ENCODE results near the gene SLX4IP.

Gene SLX4IP

GRCh38 chr20:10670501-10671220 is 235.6 kb downstream of the SLX4IP start:
- no peaks in the 10 kb centered on the region for H3K27me3 ChIP-seq (ENCODE audit: insufficient read depth, poor library complexity, severe bottlenecking)
- H3K27ac ChIP-seq (replicated peaks): no peak overlapping the region
- no peak overlapping the region for H3K4me3 ChIP-seq (replicated peaks; ENCODE audit: insufficient read depth, low read length)
- DNase-seq (ENCODE audit: low read depth in 1 of 2, low spot score in 1 of 2): no peak
- TF ChIP-seq, protein P1, sequence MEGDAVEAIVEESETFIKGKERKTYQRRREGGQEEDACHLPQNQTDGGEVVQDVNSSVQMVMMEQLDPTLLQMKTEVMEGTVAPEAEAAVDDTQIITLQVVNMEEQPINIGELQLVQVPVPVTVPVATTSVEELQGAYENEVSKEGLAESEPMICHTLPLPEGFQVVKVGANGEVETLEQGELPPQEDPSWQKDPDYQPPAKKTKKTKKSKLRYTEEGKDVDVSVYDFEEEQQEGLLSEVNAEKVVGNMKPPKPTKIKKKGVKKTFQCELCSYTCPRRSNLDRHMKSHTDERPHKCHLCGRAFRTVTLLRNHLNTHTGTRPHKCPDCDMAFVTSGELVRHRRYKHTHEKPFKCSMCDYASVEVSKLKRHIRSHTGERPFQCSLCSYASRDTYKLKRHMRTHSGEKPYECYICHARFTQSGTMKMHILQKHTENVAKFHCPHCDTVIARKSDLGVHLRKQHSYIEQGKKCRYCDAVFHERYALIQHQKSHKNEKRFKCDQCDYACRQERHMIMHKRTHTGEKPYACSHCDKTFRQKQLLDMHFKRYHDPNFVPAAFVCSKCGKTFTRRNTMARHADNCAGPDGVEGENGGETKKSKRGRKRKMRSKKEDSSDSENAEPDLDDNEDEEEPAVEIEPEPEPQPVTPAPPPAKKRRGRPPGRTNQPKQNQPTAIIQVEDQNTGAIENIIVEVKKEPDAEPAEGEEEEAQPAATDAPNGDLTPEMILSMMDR (IDR thresholded peaks at IDR 0.05; ENCODE audit: insufficient read depth, low read length): no peak
- TF ChIP-seq, protein P2, sequence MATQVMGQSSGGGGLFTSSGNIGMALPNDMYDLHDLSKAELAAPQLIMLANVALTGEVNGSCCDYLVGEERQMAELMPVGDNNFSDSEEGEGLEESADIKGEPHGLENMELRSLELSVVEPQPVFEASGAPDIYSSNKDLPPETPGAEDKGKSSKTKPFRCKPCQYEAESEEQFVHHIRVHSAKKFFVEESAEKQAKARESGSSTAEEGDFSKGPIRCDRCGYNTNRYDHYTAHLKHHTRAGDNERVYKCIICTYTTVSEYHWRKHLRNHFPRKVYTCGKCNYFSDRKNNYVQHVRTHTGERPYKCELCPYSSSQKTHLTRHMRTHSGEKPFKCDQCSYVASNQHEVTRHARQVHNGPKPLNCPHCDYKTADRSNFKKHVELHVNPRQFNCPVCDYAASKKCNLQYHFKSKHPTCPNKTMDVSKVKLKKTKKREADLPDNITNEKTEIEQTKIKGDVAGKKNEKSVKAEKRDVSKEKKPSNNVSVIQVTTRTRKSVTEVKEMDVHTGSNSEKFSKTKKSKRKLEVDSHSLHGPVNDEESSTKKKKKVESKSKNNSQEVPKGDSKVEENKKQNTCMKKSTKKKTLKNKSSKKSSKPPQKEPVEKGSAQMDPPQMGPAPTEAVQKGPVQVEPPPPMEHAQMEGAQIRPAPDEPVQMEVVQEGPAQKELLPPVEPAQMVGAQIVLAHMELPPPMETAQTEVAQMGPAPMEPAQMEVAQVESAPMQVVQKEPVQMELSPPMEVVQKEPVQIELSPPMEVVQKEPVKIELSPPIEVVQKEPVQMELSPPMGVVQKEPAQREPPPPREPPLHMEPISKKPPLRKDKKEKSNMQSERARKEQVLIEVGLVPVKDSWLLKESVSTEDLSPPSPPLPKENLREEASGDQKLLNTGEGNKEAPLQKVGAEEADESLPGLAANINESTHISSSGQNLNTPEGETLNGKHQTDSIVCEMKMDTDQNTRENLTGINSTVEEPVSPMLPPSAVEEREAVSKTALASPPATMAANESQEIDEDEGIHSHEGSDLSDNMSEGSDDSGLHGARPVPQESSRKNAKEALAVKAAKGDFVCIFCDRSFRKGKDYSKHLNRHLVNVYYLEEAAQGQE (IDR thresholded peaks at IDR 0.05; ENCODE audit: insufficient replicate concordance, low read depth): no peak
- TF ChIP-seq SPI1 (IDR thresholded peaks at IDR 0.05; ENCODE audit: borderline replicate concordance, low read depth) (no peak), GABPA (IDR thresholded peaks at IDR 0.05; ENCODE audit: low read depth) (no peak), POLR2AphosphoS5 (IDR thresholded peaks at IDR 0.05; ENCODE audit: low read depth) (no peak; the same call in 1 of the 2 replicates)

GRCh38 chr20:10671221-10671918 is 236.3 kb downstream of the SLX4IP start:
- Histone ChIP-seq H3K27me3 (ENCODE audit: insufficient read depth, poor library complexity, severe bottlenecking) (no peaks in the 10 kb centered on the region), H3K4me3 (replicated peaks; ENCODE audit: insufficient read depth, low read length) (peak overlapping the region; percentile 57), H3K27ac (replicated peaks) (peak overlapping the region; percentile 90)
- TF ChIP-seq POLR2AphosphoS5 (IDR thresholded peaks at IDR 0.05; ENCODE audit: low read depth): peak; percentile 83
- TF ChIP-seq SPI1 (IDR thresholded peaks at IDR 0.05; ENCODE audit: borderline replicate concordance, low read depth): peak; percentile 41; the same call in 1 of the 2 replicates
- no peak for TF ChIP-seq GABPA (IDR thresholded peaks at IDR 0.05; ENCODE audit: low read depth)
- TF ChIP-seq, protein P1 (IDR thresholded peaks at IDR 0.05; ENCODE audit: insufficient read depth, low read length): peak; percentile 65
- TF ChIP-seq, protein P2 (IDR thresholded peaks at IDR 0.05; ENCODE audit: insufficient replicate concordance, low read depth): no peak
- DNase-seq (ENCODE audit: low read depth in 1 of 2, low spot score in 1 of 2): peak; percentile 92 to 94

- TF ChIP-seq, protein P2 (IDR thresholded peaks at IDR 0.05; ENCODE audit: insufficient replicate concordance, low read depth): no peak
- TF ChIP-seq, protein P1 (IDR thresholded peaks at IDR 0.05; ENCODE audit: insufficient read depth, low read length): no peak
- no peak for TF ChIP-seq SPI1 (IDR thresholded peaks at IDR 0.05; ENCODE audit: borderline replicate concordance, low read depth)
- no peak; the same call in 1 of the 2 replicates for TF ChIP-seq POLR2AphosphoS5 (IDR thresholded peaks at IDR 0.05; ENCODE audit: low read depth)
- TF ChIP-seq GABPA (IDR thresholded peaks at IDR 0.05; ENCODE audit: low read depth): no peak
- H3K4me3 ChIP-seq (replicated peaks; ENCODE audit: insufficient read depth, low read length): peak overlapping the region; percentile 57
- no peaks in the 10 kb centered on the region for H3K27me3 ChIP-seq (ENCODE audit: insufficient read depth, poor library complexity, severe bottlenecking)
- H3K27ac ChIP-seq (replicated peaks): peak overlapping the region; percentile 90
- DNase-seq (ENCODE audit: low read depth in 1 of 2, low spot score in 1 of 2): peak in 1 of 2 experiments; percentile 36
Measured at GRCh38 chr20:10671919-10672623, 237.0 kb downstream of the SLX4IP start.
